HepG2 (cell line): ENCODE data around the gene NCKAP1. TPM values are rescaled to one million over a fixed set of nuclear protein-coding genes. Genes with fewer than 3 reads are reported as not detected.

ENCODE experiments used
- FOXC1 ChIP-seq: sonication (generic); formaldehyde crosslinking; IDR thresholded peaks from 2 replicates; pipeline ENCODE4 v1.8.0; 2022; ENCODE audit warnings: mild to moderate bottlenecking, missing genetic modification reagents, borderline replicate concordance
- HDAC1 ChIP-seq: sonication (generic); formaldehyde crosslinking; IDR thresholded peaks from 2 replicates; pipeline ENCODE4 v1.5.1; 2020; ENCODE audit warnings: mild to moderate bottlenecking, missing genetic modification reagents
- POLR2AphosphoS5 ChIP-seq: IDR thresholded peaks from 2 replicates; pipeline ENCODE4 v1.6.1; 2012; ENCODE audit warnings: low read depth, low read length
- RBM22 ChIP-seq: fragments of 200-400 bp; formaldehyde crosslinking; optimal IDR thresholded peaks from 2 replicates; pipeline ENCODE3; 2017; ENCODE audit warnings: mild to moderate bottlenecking, low read length, moderate library complexity
- SETDB1 ChIP-seq: sonication (generic); formaldehyde crosslinking; IDR thresholded peaks from 2 replicates; pipeline ENCODE4 v1.5.1; 2020; ENCODE audit warnings: missing genetic modification reagents, mild to moderate bottlenecking, borderline replicate concordance
- STAG1 ChIP-seq: sonication (generic); formaldehyde crosslinking; IDR thresholded peaks from 2 replicates; pipeline ENCODE4 v1.4.0; 2020; ENCODE audit warnings: missing genetic modification reagents
- ZFP37 ChIP-seq: sonication (generic); formaldehyde crosslinking; IDR thresholded peaks from 2 replicates; pipeline ENCODE4 v1.4.0; 2020; ENCODE audit warnings: missing genetic modification reagents, borderline replicate concordance
- ZFX ChIP-seq: sonication (generic); formaldehyde crosslinking; IDR thresholded peaks from 2 replicates; pipeline ENCODE4 v1.4.0; 2020; ENCODE audit warnings: mild to moderate bottlenecking, low read depth, missing genetic modification reagents, moderate library complexity
- ZNF205 ChIP-seq: IDR thresholded peaks from 2 replicates; pipeline ENCODE4 v1.6.1; 2018; ENCODE audit warnings: missing biosample characterization, missing genetic modification reagents
- ZNF432 ChIP-seq: sonication (generic); formaldehyde crosslinking; IDR thresholded peaks from 2 replicates; pipeline ENCODE4 v1.5.0; 2020; ENCODE audit warnings: missing genetic modification reagents, mild to moderate bottlenecking, borderline replicate concordance
- ZNF563 ChIP-seq: sonication (generic); formaldehyde crosslinking; IDR thresholded peaks from 2 replicates; pipeline ENCODE4 v1.8.0; 2022; ENCODE audit warnings: mild to moderate bottlenecking, moderate library complexity, missing genetic modification reagents
- ZNF75D ChIP-seq: sonication (generic); formaldehyde crosslinking; IDR thresholded peaks from 2 replicates; pipeline ENCODE4 v1.8.1; 2023; ENCODE audit warnings: missing genetic modification reagents, mild to moderate bottlenecking, borderline replicate concordance
- ZNF775 ChIP-seq: sonication (generic); formaldehyde crosslinking; IDR thresholded peaks from 2 replicates; pipeline ENCODE4 v1.4.0; 2020; ENCODE audit warnings: missing genetic modification reagents, mild to moderate bottlenecking, moderate library complexity, borderline replicate concordance
- ZNF83 ChIP-seq: sonication (generic); formaldehyde crosslinking; IDR thresholded peaks from 2 replicates; pipeline ENCODE4 v1.4.0; 2020; ENCODE audit warnings: missing genetic modification reagents, mild to moderate bottlenecking, borderline replicate concordance
- ZSCAN20 ChIP-seq: sonication (generic); formaldehyde crosslinking; IDR thresholded peaks from 2 replicates; pipeline ENCODE4 v1.4.0; 2020; ENCODE audit warnings: missing genetic modification reagents, mild to moderate bottlenecking, borderline replicate concordance
- polyA plus RNA-seq, 8 experiments: library from polyadenylated mRNA; depleted of rRNA in 3 of 8; stranded (reverse) in 7 of 8; unstranded in 1 of 8; fragments of >200 nt; fragmentation: Illumina TruSeq in 4 of 8; extraction: Trizol in 4 of 8; gene quantifications; 2 replicates each; pipeline versions ENCODE4 v1.2.1 to v1.2.3, GENCODE V29; 2011 to 2016; ENCODE audit warnings: low read depth in 4 of 8, missing spikeins in 1 of 8, mixed read lengths in 1 of 8; ENCODE audit not compliant: insufficient read depth in 1 of 8
- total RNA-seq, 5 experiments: library from RNA; depleted of rRNA; stranded (reverse); fragments of >200 nt; fragmentation: Illumina TruSeq; extraction: Trizol; gene quantifications; 2 replicates each; pipeline ENCODE4 v1.2.3, GENCODE V29; 2016; ENCODE audit warnings: low read depth in 1 of 5
- TF ChIP-seq, protein P1 (sequence below): sonication (generic); formaldehyde crosslinking; IDR thresholded peaks from 2 replicates; pipeline ENCODE4 v1.5.0; 2020; ENCODE audit warnings: missing genetic modification reagents
- TF ChIP-seq, protein P2 (sequence below): sonication (generic); formaldehyde crosslinking; IDR thresholded peaks from 2 replicates; pipeline ENCODE4 v1.5.0; 2020; ENCODE audit warnings: mild to moderate bottlenecking, missing genetic modification reagents, borderline replicate concordance
- TF ChIP-seq, protein P3 (sequence below): sonication (generic); formaldehyde crosslinking; IDR thresholded peaks from 2 replicates; pipeline ENCODE4 v1.4.0; 2020; ENCODE audit warnings: missing genetic modification reagents
- TF ChIP-seq, protein P4 (sequence below): sonication (generic); formaldehyde crosslinking; IDR thresholded peaks from 2 replicates; pipeline ENCODE4 v1.5.0; 2020; ENCODE audit warnings: missing genetic modification reagents, mild to moderate bottlenecking, borderline replicate concordance
- TF ChIP-seq, protein P5 (sequence below): sonication (generic); formaldehyde crosslinking; IDR thresholded peaks from 2 replicates; pipeline ENCODE4 v1.4.0; 2020; ENCODE audit warnings: missing genetic modification reagents
- TF ChIP-seq, protein P6 (sequence below): sonication (generic); formaldehyde crosslinking; IDR thresholded peaks from 2 replicates; pipeline ENCODE4 v1.5.1; 2020; ENCODE audit warnings: mild to moderate bottlenecking, missing genetic modification reagents, moderate library complexity

Gene NCKAP1
- total and polyA plus RNA-seq, 2 of the 13 experiments (the other 11 are each of a cell fraction or from before 2014, with no cell fraction given) = 72.1 to 96.3 TPM

DNA sequence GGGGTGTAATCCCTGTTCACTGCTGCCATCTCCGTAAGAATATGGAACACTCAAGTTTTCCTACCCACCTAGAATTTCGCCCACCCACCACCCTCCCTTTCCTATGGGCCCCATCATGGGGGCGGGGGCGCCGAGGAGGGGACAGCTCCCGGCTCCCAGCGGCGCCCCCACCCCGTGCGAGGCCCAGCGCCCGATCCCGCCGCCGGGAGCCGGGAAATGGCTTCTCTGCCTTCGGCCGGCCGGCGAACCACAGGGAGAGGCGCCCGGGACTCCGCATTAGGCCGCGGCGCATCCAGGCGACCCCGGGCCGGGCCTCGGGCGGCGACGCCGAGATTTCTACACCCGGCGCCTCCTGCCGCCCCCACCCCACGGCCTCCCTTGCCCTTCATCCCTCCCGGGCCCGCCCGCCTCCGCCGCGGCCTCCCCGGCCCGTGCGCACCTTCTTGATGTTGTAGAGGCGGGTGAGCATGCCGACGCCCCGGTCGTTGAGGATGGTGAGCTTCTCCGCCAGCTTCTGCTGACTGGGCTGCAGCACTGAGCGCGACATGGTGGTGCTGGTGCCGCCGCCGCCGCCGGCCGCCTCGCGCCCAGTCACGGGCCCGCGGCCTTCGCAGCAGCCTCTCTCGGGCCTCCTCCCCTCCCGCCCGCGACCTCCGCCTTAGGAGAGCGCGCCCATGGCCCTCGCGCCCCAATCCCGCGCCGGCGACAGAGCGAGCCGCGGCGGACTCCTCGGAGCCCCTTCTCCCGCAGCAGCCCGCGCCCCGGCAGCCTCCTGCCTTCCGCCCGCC, 510 bp downstream of the NCKAP1 start (continued):
- TF ChIP-seq POLR2AphosphoS5 (no peak), ZSCAN20 (CRISPR knock-in tag) (0 out of 2 replicates have a peak, but pooled peaks have one; percentile 29), STAG1 (CRISPR knock-in tag) (no peak), ZNF432 (no peak), ZNF75D (CRISPR knock-in tag) (0 out of 2 replicates have a peak, but pooled peaks have one; percentile 35), RBM22 (no peak), ZNF775 (CRISPR knock-in tag) (no peak; the same call in 1 of the 2 replicates), ZNF83 (CRISPR knock-in tag) (no peak), ZFP37 (CRISPR knock-in tag) (no peak), HDAC1 (CRISPR knock-in tag) (peak; percentile 64), ZNF563 (CRISPR knock-in tag) (no peak; the same call in 1 of the 2 replicates), ZFX (peak; percentile 97), SETDB1 (no peak), FOXC1 (CRISPR knock-in tag) (no peak; the same call in 1 of the 2 replicates), ZNF205 (no peak)
- TF ChIP-seq, protein P1, sequence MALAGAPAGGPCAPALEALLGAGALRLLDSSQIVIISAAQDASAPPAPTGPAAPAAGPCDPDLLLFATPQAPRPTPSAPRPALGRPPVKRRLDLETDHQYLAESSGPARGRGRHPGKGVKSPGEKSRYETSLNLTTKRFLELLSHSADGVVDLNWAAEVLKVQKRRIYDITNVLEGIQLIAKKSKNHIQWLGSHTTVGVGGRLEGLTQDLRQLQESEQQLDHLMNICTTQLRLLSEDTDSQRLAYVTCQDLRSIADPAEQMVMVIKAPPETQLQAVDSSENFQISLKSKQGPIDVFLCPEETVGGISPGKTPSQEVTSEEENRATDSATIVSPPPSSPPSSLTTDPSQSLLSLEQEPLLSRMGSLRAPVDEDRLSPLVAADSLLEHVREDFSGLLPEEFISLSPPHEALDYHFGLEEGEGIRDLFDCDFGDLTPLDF (CRISPR knock-in tag) = no peak; the same call in 1 of the 2 replicates
- TF ChIP-seq, protein P2, sequence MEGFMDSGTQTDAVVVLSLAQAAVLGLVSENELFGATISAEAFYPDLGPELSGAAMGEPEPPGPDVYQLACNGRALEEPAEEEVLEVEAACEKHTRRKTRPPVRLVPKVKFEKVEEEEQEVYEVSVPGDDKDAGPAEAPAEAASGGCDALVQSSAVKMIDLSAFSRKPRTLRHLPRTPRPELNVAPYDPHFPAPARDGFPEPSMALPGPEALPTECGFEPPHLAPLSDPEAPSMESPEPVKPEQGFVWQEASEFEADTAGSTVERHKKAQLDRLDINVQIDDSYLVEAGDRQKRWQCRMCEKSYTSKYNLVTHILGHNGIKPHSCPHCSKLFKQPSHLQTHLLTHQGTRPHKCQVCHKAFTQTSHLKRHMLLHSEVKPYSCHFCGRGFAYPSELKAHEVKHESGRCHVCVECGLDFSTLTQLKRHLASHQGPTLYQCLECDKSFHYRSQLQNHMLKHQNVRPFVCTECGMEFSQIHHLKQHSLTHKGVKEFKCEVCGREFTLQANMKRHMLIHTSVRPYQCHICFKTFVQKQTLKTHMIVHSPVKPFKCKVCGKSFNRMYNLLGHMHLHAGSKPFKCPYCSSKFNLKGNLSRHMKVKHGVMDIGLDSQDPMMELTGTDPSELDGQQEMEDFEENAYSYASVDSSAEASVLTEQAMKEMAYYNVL (CRISPR knock-in tag) = no peak; the same call in 1 of the 2 replicates
- TF ChIP-seq, protein P3, sequence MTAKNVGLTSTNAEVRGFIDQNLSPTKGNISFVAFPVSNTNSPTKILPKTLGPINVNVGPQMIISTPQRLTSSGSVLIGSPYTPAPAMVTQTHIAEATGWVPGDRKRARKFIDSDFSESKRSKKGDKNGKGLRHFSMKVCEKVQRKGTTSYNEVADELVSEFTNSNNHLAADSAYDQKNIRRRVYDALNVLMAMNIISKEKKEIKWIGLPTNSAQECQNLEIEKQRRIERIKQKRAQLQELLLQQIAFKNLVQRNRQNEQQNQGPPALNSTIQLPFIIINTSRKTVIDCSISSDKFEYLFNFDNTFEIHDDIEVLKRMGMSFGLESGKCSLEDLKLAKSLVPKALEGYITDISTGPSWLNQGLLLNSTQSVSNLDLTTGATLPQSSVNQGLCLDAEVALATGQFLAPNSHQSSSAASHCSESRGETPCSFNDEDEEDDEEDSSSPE (CRISPR knock-in tag) = no peak
- TF ChIP-seq, protein P4, sequence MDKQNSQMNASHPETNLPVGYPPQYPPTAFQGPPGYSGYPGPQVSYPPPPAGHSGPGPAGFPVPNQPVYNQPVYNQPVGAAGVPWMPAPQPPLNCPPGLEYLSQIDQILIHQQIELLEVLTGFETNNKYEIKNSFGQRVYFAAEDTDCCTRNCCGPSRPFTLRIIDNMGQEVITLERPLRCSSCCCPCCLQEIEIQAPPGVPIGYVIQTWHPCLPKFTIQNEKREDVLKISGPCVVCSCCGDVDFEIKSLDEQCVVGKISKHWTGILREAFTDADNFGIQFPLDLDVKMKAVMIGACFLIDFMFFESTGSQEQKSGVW = no peak
- TF ChIP-seq, protein P5, sequence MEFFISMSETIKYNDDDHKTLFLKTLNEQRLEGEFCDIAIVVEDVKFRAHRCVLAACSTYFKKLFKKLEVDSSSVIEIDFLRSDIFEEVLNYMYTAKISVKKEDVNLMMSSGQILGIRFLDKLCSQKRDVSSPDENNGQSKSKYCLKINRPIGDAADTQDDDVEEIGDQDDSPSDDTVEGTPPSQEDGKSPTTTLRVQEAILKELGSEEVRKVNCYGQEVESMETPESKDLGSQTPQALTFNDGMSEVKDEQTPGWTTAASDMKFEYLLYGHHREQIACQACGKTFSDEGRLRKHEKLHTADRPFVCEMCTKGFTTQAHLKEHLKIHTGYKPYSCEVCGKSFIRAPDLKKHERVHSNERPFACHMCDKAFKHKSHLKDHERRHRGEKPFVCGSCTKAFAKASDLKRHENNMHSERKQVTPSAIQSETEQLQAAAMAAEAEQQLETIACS (CRISPR knock-in tag) = peak; percentile 19; the same call in 1 of the 2 replicates
- TF ChIP-seq, protein P6, sequence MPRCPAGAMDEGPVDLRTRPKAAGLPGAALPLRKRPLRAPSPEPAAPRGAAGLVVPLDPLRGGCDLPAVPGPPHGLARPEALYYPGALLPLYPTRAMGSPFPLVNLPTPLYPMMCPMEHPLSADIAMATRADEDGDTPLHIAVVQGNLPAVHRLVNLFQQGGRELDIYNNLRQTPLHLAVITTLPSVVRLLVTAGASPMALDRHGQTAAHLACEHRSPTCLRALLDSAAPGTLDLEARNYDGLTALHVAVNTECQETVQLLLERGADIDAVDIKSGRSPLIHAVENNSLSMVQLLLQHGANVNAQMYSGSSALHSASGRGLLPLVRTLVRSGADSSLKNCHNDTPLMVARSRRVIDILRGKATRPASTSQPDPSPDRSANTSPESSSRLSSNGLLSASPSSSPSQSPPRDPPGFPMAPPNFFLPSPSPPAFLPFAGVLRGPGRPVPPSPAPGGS (CRISPR knock-in tag) = no peak
